Skin epidermis (tissue), 12 donors: ENCODE results near the gene RTN4RL2.
"Not testable (repeated sequence)": the region's sequence is repeated elsewhere in the genome, so short reads cannot be mapped to it uniquely, and the experiment has no call there.

Source experiments
- H3K27ac ChIP-seq, 21 experiments: fragments of 200-600 bp; sonication (generic) in 11 of 21; one replicate each; pipeline ENCODE4 v1.5.0; 2020; ENCODE audit warnings: mild to moderate bottlenecking in 3 of 21, inconsistent platforms in 2 of 21, moderate library complexity in 2 of 21
- H3K4me3 ChIP-seq, 7 experiments: fragments of 200-600 bp; sonication (generic) in 2 of 7; one replicate each; pipeline ENCODE4 v1.5.0; 2020; ENCODE audit warnings: inconsistent platforms in 2 of 7, mild to moderate bottlenecking in 2 of 7, moderate library complexity in 1 of 7

RTN4RL2 gene

DNA sequence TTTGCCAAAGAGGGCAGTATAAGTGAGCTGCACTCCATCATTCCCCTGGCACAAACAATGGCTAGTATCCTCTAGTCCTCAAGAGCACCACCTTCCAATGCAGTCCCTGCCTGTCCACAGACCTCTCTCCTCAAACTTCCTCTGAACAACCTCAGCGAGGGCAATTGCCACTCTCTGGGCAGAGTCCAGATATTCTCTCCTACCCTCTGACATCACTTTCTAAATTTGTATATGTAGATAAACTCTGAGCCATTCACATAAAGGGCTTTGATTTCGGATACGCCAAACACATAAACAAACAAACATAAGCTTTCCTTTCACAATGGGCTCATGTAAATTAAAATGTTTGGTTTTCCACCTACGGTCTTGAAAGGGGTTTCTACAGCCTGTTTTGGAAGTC lies 30.4 kb upstream of the RTN4RL2 start:
- Histone ChIP-seq H3K27ac (no peak overlapping the region), H3K4me3 (no peak overlapping the region)

DNA sequence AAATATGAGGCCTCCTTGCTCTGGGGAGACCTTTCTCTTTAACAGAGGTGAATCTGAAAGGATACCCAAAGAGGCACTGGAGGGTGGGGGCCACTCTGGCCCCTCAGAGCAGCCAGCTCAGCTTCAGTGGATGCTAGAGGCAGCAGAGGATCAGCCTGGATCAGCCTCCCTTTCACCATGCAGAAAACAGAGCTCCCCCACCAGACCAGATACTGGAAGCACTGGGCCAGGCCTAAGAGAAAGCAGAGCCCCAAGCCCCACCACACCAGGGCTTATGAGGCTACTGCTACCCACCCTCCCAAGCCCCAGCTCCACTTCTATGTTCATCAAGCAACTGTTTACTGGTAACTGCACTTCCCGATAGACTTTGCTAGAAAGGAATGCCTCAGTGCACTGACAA lies 29.4 kb upstream of the RTN4RL2 start:
- Histone ChIP-seq H3K27ac (peak overlapping the region in 3 of 21 experiments; percentile 18 to 25 (median 24)), H3K4me3 (no peak overlapping the region)

DNA sequence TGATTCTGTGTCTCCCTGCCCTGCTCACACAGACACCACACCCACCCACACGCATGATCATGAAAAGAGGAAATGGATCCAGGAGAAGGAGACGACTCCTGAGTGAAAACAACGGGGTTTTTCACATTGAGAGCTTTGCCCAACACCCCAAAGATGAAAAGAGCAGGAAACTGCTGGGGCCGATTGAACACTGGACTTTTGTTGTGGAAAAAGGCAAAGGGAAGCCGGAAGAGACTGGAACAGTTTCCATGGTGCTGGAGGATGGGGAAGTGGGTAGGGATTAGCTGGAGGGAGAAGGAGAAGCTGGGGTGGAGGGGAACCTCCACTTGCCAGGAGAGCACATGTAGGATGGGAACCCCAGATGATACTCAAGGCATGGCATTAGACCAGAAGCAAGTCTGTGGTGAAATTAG lies 28.2 kb upstream of the RTN4RL2 start:
- Histone ChIP-seq H3K27ac (peak overlapping the region in 17 of 21 experiments; percentile 16 to 81 (median 60)), H3K4me3 (no peak overlapping the region)

GRCh38 chr11:57432714-57433163 lies 27.6 kb upstream of the RTN4RL2 start:
- peak overlapping the region in 17 of 21 experiments; percentile 16 to 81 (median 60) for H3K27ac ChIP-seq

DNA sequence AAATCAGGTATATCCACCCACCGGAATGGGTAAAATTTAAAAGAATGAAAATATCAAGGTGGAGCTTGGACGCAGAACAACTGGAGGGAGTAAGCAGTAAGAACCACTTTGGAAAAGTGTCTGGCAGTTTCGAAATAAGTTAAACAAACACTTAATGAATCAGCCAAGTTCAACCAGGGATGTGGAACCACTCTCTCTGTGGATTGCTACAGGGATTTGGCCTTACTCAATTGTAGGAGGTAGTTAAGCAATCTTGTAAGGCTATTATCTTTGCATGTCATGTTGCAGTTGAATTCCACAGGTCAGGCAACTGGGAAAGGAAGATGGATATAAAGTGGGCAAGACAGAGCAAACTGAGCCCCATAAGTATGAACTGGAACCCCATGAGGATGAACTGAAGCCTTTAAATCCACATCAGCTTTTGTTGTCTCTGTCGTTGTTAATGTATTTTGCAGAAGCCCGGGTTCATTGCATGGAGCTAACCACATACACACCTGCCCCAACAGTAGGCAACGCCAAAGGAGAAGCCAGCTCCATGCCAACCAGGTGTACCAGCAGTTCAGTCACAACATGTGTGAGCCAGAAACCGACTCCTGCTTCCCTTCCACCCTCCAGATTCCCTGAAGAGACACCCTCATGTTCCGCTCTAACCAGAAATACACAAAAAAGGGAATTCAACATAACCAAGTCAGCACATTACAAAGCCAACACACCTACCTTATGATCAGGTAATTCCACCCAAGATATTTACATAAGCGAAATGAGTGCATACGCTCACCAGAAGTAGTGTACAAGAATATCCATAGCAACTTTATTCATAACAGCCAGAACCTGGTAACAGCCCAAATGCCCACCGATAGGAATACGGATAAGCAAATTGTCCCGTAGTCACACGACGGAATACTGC lies 25.4 kb upstream of the RTN4RL2 start:
- H3K4me3 ChIP-seq: no peak overlapping the region
- H3K27ac ChIP-seq: peak overlapping the region in 9 of 21 experiments; percentile 7 to 81 (median 33)

More at GRCh38 chr11:57432714-57433163, 27.6 kb upstream of the RTN4RL2 start:
- no peak overlapping the region for H3K4me3 ChIP-seq

DNA sequence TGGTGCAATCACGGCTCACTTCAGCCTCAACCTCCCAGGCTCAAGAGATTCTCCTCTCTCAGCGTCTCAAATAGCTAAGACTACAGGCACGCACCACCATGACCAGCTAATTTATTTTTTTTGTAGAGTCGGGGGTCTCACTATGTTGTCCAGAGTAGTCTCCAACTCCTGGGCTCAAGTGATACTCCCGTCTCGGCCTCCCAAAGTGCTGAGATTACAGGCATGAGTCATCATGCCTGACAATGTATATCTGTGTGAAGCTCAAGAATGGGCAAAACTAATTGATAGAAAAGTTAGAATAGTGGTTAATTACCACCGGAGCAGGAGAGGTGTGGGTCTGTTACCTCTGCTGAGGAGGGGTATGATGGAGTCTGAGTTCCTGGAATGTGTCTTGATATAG lies 24.3 kb upstream of the RTN4RL2 start:
- Histone ChIP-seq H3K27ac (peak overlapping the region in 1 of 21 experiments; percentile 34), H3K4me3 (no peak overlapping the region)

GRCh38 chr11:57438345-57439285 lies 21.7 kb upstream of the RTN4RL2 start:
- Histone ChIP-seq H3K27ac (no peak overlapping the region), H3K4me3 (no peak overlapping the region)

DNA sequence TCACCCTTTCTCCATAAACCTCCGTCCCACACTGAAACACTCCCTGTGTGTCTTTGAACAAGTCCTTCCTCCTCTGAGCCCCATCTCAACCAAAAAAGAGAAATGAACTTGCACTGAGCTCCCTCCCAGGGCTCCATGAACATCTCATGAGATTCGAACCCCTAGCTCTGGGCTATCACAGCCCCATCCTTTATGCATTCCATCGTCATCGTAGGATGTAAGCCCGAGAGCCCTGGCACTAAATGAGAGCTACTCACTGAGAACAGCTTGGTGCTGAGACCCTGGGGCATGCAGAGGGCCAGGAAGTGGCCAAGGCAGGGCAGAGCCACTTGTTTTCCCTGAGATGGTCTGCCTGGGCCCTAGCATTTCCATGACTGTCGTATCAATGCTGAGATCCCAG lies 20.5 kb upstream of the RTN4RL2 start:
- Histone ChIP-seq H3K4me3 (no peak overlapping the region), H3K27ac (no peak overlapping the region)

- H3K27ac ChIP-seq: no peak overlapping the region
- H3K4me3 ChIP-seq: no peak overlapping the region
Observed at GRCh38 chr11:57440744-57441414, 19.4 kb upstream of the RTN4RL2 start.

DNA sequence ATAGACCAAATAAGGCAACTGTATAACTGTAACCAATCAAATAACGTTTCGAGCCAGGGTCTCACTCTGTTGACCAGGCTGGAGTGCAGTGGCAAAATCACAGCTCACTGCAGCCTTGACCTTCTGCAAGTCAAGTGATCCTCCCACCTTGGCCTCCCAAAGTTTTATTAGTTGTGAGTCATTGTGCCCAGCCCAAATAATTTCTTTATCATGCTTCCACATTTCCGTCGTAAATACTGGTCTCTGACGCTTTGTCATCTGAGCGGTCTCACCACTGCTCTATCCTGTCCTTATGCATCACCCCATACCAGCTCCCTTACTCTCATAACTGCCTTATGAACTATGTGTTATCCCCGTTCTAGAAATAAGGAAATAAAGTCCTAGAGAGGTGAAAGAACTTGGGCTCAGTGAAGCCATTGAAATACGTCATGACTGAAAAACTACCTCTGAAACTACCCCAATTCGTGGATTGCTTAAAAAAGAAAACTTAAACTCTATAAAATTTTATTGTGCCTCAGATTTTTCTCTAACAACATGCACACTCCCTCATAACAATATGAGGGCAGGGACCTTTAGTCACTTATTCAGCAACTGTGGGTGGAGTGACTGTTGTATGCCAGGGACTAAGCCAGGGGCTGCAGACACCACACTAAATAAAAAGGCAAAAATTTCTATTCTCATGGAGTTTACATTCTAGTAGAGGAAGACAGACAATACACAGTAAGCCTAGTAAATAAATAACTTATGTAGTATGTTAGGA lies 15.8 kb upstream of the RTN4RL2 start:
- no peak overlapping the region for H3K27ac ChIP-seq
- no peak overlapping the region for H3K4me3 ChIP-seq

GRCh38 chr11:57445122-57445394 lies 15.3 kb upstream of the RTN4RL2 start:
- not testable (repeated sequence) for H3K27ac ChIP-seq, H3K4me3 ChIP-seq

DNA sequence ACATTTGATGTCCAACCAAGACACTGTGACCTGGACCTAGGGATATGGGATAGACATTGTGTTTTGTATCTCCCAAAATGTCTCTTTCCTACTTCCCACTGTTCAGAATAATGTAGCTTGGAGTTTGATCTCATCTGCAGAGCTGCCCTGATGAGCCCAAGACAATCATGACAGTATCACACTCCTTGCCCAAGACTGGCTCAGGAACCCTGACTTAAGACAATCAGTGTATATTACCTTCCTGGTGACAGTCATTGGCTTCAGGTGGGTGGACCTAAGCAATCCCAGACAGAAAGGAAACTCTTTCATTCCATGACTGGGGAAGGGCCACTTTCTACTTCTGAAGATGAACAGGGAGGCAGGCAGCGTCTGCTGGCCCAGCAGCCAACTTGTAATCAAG lies 14.3 kb upstream of the RTN4RL2 start:
- Histone ChIP-seq H3K27ac (no peak overlapping the region), H3K4me3 (no peak overlapping the region)

DNA sequence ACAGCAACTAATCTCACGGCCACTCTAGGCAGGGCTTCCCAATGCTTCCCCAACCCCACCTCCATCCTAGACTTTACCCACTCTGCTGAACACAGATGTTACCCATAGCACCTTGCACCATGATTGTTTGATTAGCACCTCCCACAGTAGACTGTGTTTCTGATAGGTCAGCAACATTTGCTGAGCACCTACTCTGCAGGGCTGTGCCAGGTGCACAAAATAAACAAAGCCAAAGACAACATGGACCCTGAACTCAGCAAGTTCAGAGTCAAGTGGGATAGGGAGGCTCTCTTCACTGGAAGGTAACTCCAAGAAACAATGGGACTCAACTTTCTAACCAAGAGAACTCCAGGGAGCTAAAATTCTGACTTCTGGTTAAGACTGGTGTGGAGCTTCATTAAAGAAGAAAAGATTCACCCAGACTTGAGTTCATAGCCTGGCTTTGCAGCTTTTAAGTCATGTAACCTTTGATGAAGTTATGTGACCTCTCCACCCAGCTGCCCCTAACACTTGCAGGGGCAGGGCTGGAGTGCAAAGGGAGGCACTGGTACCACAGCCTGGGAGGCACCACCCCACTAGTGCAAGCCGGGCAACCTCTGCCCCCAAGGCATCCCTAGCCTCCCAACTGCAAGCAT lies 6.7 kb upstream of the RTN4RL2 start:
- no peak overlapping the region for H3K27ac ChIP-seq

DNA sequence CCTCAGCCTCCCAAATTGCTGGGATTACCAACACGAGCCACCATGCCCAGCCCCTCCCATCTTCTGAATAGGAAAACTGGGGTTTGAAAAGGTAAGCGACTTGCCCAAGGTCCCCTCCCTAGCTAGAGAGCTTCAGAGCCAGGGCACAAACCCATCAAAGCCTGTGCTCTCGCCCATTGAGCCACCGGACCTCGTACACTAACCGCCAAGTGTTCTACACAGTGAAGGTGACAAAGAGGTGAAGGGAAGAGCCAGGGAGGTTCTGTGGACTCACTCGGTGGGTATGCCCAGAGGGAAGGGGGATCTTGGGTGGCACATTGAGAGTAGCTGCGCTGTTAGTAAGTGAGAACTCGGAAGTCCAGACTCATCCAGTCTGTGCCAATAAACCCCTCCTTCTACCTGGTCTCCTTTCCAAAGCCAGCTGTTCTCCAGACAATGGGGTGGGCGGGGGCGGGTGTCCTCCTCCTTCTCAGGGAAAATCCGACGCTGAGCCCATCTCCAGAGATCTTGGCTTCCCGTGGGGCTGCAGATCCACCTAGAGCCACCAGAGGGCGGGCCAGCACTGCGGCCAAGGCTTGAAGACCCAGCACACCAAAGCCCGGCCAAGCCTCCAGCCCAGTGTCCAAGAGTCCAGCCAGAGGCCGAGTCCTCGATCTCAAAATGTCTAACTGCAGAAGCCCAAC lies 3.2 kb upstream of the RTN4RL2 start:
- Histone ChIP-seq H3K4me3 (no peak overlapping the region), H3K27ac (no peak overlapping the region)

More for the DNA sequence above, 6.7 kb upstream of the RTN4RL2 start:
- no peak overlapping the region for H3K4me3 ChIP-seq

GRCh38 chr11:57457643-57458023 lies 2.7 kb upstream of the RTN4RL2 start:
- Histone ChIP-seq H3K27ac (no peak overlapping the region), H3K4me3 (no peak overlapping the region)

- H3K27ac ChIP-seq: peak overlapping the region in 3 of 21 experiments; percentile 6 to 22 (median 15)
- H3K4me3 ChIP-seq: peak overlapping the region; percentile 3 to 50 (median 34)
Observed at GRCh38 chr11:57458060-57458409, 2.3 kb upstream of the RTN4RL2 start.

GRCh38 chr11:57458410-57459163 lies 1.7 kb upstream of the RTN4RL2 start:
- Histone ChIP-seq H3K4me3 (peak overlapping the region; percentile 3 to 50 (median 34)), H3K27ac (peak overlapping the region in 3 of 21 experiments; percentile 6 to 50 (median 15))
